GM21423 (cell line): Measurements from ENCODE around the gene SLC9A2.

Experiments
- ATAC-seq: cut with Tn5 transposase; IDR thresholded peaks from one replicate; pipeline ENCODE4 v1.9.1; 2021; ENCODE audit warnings: mild to moderate bottlenecking, moderate library complexity; ENCODE audit not compliant: unreplicated experiment

Gene SLC9A2

GRCh38 chr2:102724016-102724490 is 104.7 kb downstream of the SLC9A2 start:
- ATAC-seq = no peak

GRCh38 chr2:102724553-102724952 is 105.2 kb downstream of the SLC9A2 start:
- ATAC-seq = no peak

DNA sequence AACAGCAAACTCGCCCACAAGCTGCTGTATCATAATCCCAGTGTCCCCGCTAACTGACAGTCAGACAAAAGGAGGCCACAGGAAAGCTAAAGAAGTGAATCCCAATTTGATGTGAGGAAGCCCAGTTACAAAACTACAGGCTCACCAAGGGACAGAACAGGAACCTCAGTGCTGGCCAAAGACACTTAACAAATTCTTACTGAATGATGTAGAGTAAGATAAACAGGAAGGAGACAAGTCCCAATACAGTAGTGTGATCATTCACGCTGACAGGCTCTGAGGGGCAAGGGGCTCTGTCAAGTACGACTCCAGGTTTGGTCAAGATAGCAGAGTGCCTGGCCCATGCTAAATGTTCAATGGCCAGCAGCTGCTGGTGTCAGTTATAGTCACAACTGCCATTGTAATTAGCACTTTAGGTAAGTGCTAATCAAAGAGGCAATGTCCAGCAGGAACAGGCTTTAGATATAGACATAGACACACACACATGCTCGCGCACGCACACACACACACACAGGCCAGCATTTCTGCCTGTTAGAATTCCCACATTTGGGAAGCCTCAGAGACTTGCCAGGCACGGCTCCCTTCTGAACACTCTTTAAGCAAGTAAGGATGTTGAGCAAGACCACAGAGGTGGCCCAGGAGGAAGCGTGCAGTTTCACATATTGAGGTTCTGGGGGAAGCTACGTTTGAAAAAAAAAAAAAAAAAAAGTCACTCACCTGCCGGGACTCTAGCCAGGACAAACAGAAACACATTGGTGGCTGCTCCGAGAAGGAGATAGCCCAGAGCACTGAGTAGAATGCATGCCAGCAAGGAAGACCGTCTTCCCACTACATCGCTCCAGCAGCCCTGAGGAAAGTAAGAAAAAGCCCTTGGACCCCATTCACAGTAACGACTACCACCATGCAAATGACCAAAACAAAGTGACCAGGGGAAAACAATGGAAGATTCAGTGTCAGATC is 107.1 kb downstream of the SLC9A2 start:
- no peak for ATAC-seq

DNA sequence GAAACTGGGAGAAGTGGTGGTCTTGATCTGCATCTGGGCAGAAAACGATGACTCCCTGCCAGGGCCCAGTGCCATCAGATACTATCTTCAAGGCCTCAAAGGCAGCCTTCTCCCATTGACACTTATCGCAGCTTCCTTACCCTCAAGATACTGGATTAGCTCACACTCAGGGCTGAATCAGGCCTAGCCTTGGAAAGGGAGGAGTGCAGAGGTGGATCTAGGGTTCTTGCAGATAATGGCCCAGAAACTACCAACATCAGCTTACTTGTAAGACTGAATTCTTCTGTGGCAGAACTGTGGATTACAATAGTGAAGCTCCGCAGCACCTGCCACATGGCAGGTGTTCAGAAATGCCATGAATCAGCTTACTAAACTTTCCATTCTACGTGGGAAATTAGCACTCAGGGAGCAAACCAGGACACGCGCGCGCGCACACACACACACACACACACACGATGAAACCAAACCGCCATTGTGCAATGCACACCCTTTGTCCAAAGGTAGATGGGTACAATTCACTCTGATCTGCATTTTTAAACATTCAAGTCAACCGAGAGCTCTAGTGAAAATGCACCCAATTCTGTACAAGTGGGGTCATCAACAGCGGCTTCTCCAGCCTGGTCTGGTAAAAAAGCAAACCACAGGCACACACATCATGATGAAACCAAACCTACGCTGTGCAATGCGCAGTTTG is 116.2 kb downstream of the SLC9A2 start:
- ATAC-seq = no peak

GRCh38 chr2:102736110-102736409 is 116.7 kb downstream of the SLC9A2 start:
- peak; percentile 20 for ATAC-seq

DNA sequence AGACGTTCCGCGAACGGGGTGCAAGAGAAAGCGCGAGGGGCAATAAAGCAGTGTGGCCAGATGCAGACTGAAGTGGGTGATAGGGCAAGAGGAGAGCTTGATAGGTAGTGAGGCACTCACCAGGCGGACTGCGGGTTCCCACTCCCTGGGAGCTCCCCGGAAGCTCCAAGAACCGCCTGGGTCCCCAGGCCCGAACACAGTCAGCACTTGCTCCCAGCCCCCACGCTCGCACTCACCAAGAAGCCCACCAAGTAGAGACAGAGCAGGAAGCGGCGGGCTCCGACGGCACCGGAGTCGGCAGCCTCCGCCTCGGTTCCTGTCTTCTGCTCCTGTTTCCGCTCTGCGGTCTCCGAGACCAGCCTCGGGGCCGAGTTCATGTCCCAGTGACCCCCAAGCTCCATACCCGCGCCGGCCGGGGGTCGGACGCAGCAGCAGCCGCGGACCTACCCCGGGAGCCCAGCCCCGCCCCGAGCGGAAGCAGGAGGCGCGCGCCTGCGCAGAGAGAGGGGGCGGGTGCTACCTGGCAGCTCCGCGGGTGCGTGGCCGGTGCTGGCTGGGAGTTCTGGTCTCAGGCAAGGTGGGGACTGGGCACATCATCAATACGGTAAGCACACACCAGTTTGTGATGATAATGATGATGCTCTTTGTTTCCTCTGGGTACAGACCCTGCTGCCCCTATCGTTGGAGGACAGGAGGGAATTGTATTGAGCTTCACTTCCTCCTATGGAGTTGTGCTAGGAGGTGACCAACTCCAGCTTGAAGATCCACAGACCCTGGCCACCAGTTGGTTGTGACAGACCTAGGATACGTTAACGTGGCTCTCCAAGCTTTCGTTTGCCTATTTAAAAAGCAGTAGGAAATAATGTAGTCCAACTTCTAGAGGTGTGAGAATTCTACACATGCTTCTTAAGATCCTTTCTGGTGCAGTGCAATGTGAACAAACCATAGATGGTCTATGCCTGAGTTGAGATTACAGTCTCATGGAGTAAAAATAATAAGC is 117.4 kb downstream of the SLC9A2 start:
- ATAC-seq = peak; percentile 90

- peak; percentile 41 for ATAC-seq
These were observed 118.1 kb downstream of the SLC9A2 start for GRCh38 chr2:102737431-102737830.

DNA sequence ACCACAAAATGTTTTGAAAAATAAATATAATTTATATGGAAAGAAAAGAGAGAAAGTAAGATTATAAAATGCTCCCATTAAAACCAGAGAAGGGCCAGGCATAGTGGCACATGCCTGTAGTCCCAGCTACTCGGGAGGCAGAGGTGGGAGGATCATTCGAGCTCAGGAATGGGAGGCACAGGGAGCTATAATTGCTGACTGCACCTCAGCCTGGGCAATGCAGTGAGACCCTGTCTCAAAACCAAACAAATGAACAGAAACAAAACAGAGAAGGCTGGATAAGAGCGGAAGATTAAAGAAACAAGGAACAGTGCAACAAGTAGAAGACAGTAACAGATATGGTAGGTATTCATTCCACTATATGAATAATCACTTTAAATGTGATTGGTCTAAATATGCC is 123.9 kb downstream of the SLC9A2 start:
- ATAC-seq = no peak

DNA sequence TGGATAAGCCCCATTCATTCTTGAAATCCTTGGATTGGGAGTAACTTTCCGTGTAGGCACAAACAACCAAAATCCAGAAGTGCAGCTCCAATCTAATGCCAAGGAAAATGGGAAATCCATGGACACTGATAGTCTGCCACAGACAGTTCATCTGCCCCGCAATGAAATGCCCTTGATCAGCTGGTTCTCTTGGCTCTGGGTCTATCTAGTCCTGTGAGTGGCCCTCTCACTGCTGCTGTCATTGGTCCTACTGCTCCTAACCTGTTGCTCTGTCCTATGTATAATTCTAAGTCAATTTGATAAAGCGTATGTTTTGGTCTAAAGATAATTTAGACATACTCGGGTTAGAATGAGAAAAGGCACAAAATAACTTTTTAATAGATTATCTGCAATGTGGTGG is 128.8 kb downstream of the SLC9A2 start:
- no peak for ATAC-seq

GRCh38 chr2:102749938-102750337 is 130.6 kb downstream of the SLC9A2 start:
- ATAC-seq = peak; percentile 78

DNA sequence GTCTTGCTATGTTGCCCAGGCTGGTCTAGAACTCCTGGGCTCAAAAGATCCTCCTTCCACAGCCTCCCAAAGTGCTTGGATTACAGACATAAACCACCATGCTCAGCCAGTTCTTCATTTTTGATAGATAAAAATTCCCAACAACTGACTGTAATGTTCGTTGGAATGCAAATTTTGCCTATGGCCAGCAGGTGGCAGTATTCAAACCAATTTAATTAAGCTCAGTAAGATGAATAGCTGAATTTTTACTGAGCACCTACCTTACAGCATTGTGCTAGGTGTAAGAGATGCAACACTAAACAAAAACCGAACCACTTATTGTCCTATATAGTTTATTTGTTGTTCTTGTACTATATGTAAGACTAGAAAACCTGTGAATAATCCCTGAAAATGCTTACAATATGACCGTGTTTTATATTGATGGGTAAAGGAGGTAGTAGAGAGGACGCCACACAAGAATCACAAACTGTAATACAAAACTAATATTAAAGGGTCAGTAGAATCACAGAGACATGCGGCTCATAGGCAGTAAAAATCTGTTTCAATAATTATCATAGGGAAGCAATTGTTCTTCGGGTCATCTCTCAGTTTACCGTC is 134.3 kb downstream of the SLC9A2 start:
- no peak for ATAC-seq

DNA sequence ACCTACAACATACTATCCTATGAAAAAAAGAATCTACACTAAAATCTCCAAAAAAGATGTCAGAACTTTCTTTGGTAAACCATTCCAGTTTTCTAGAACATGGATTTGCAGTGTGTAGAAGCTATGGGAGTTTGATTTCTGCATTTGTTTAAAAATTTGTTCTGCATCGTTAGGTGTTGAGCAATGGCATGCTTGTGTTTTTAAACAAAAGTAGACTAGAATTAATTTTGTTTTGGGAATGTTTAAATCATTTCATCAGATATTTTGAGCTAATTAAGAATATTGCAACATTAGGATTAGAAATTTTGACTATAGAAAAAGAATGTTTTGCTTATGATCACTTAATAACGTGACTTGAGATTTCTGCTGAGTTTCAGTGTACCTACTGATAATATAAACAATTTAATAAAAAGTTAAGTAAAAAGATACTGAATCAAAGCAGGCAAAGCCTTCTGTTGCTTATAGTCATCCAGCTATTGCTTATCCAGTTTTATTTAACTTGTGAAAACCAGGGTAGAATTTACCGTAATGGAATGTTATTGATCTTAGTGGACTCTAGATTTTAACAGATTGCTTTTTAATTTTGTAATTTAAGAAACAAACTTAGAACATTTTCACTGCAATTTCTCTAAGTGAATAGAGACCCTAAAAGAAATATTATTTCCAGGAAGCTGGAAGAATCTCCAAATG is 135.2 kb downstream of the SLC9A2 start:
- ATAC-seq = no peak

DNA sequence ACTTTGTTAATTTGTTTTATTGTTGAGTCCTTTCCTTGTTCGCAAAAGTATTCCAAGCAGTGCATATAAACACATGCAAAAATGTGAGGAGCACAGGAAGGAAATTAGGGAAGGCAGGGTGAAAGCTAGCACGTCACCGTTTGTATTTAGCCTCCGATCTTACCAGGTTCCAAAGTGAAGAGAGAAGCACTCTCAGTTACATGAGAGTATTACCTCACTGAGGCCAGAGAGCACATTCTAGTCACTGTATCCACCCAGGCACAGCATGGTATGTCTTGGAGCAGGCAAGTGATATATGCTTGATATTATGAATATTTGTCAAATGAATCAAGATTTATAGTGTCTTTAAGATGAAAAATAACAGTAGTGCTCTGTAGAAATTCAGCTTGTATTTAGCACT is 135.9 kb downstream of the SLC9A2 start:
- ATAC-seq = no peak

DNA sequence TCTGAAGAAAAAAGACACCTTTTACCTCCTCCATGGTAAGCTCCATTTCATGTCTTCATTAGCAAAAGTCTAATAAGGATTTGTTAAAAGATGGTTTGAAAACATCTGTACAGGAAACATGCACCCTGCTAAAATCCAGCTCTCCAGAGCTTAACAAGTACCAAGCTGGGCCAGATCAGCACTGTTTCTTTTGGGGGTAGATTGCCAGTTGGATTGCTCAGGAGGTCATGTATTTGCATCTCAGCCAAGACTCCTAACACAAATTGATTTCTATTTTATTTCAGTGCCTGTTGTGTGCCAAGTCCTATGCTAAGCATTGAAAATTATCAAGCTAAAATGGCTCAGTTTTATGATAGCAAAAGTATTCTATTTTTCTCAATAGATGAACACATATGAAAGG is 139.1 kb downstream of the SLC9A2 start:
- ATAC-seq = no peak
